Stimulated activated naive CD8-positive, alpha-beta T cell treated with anti-CD3 and anti-CD28 coated beads, Interleukin-15, Interleukin-2, amounts not matched to agents 100 ng/mL and 50 ng/mL, for 24 hours (primary cell): ENCODE data around the gene USP3.

ENCODE experiments used
- H3K27ac Mint-ChIP-seq: one replicate; pipeline ENCODE4 v1.8.0; 2021; ENCODE audit warnings: mild to moderate bottlenecking, mixed read lengths
- H3K27me3 Mint-ChIP-seq: one replicate; pipeline ENCODE4 v1.8.0; 2021; ENCODE audit warnings: mixed read lengths
- H3K36me3 Mint-ChIP-seq: one replicate; pipeline ENCODE4 v1.8.0; 2021; ENCODE audit warnings: low read depth, mixed read lengths
- H3K4me1 Mint-ChIP-seq: one replicate; pipeline ENCODE4 v1.8.0; 2021; ENCODE audit warnings: low read depth, mixed read lengths
- H3K4me3 Mint-ChIP-seq: one replicate; pipeline ENCODE4 v1.8.0; 2021; ENCODE audit warnings: mild to moderate bottlenecking, mixed read lengths
- H3K9me3 Mint-ChIP-seq: one replicate; pipeline ENCODE4 v1.8.0; 2021; ENCODE audit warnings: mixed read lengths

Gene USP3

GRCh38 chr15:63504247-63504978 lies at the start of gene USP3:
Gene USP3, plus strand, starts transcription at chr15:63504593. Its CDS starts 147 bp downstream, at chr15:63504740.
- Mint-ChIP-seq H3K27me3 (no peaks in the 10 kb centered on the region), H3K9me3 (no peaks in the 10 kb centered on the region), H3K4me1 (peaks cover 39% of the 10 kb centered on the region), H3K27ac (peak within 1 kb of the TSS; percentile 98), H3K4me3 (peak within 1 kb of the TSS; percentile 94), H3K36me3 (peaks cover 5% of the 10 kb centered on the region)

GRCh38 chr15:63456258-63456657 lies 48.1 kb upstream of the USP3 start:
- H3K27me3 Mint-ChIP-seq: no peaks in the 10 kb centered on the region
- no peak overlapping the region for H3K4me3 Mint-ChIP-seq
- H3K36me3 Mint-ChIP-seq: no peaks in the 10 kb centered on the region
- H3K27ac Mint-ChIP-seq: no peak overlapping the region
- no peaks in the 10 kb centered on the region for H3K9me3 Mint-ChIP-seq
- H3K4me1 Mint-ChIP-seq: no peaks in the 10 kb centered on the region

GRCh38 chr15:63457379-63457778 lies 47.0 kb upstream of the USP3 start:
- no peak overlapping the region for H3K27ac Mint-ChIP-seq
- no peaks in the 10 kb centered on the region for H3K36me3 Mint-ChIP-seq
- H3K4me1 Mint-ChIP-seq: peaks cover 4% of the 10 kb centered on the region
- H3K9me3 Mint-ChIP-seq: no peaks in the 10 kb centered on the region
- no peak overlapping the region for H3K4me3 Mint-ChIP-seq
- no peaks in the 10 kb centered on the region for H3K27me3 Mint-ChIP-seq

GRCh38 chr15:63458026-63458425 lies 46.4 kb upstream of the USP3 start:
- Mint-ChIP-seq H3K36me3 (no peaks in the 10 kb centered on the region), H3K27ac (peak overlapping the region; percentile 5), H3K4me1 (peaks cover 4% of the 10 kb centered on the region), H3K4me3 (no peak overlapping the region), H3K27me3 (no peaks in the 10 kb centered on the region), H3K9me3 (no peaks in the 10 kb centered on the region)

- Mint-ChIP-seq H3K4me3 (no peak overlapping the region), H3K27ac (no peak overlapping the region), H3K27me3 (no peaks in the 10 kb centered on the region), H3K4me1 (peaks cover 4% of the 10 kb centered on the region), H3K9me3 (no peaks in the 10 kb centered on the region), H3K36me3 (no peaks in the 10 kb centered on the region)
Observed at GRCh38 chr15:63458794-63459395, 45.5 kb upstream of the USP3 start.

- Mint-ChIP-seq H3K4me1 (peaks cover 4% of the 10 kb centered on the region), H3K27me3 (no peaks in the 10 kb centered on the region), H3K9me3 (no peaks in the 10 kb centered on the region), H3K27ac (no peak overlapping the region), H3K36me3 (no peaks in the 10 kb centered on the region), H3K4me3 (no peak overlapping the region)
Observed at GRCh38 chr15:63460210-63461155, 43.9 kb upstream of the USP3 start.

- Mint-ChIP-seq H3K4me1 (peaks cover 5% of the 10 kb centered on the region), H3K9me3 (no peaks in the 10 kb centered on the region), H3K4me3 (no peak overlapping the region), H3K27me3 (no peaks in the 10 kb centered on the region), H3K27ac (no peak overlapping the region), H3K36me3 (no peaks in the 10 kb centered on the region)
Observed at GRCh38 chr15:63461230-63461985, 43.0 kb upstream of the USP3 start.

- Mint-ChIP-seq H3K9me3 (no peaks in the 10 kb centered on the region), H3K4me1 (peaks cover 11% of the 10 kb centered on the region), H3K27me3 (no peaks in the 10 kb centered on the region), H3K4me3 (no peak overlapping the region), H3K36me3 (no peaks in the 10 kb centered on the region), H3K27ac (no peak overlapping the region)
Observed at GRCh38 chr15:63462088-63462487, 42.3 kb upstream of the USP3 start.

- H3K36me3 Mint-ChIP-seq: no peaks in the 10 kb centered on the region
- no peaks in the 10 kb centered on the region for H3K27me3 Mint-ChIP-seq
- no peak overlapping the region for H3K27ac Mint-ChIP-seq
- no peaks in the 10 kb centered on the region for H3K9me3 Mint-ChIP-seq
- no peak overlapping the region for H3K4me3 Mint-ChIP-seq
- H3K4me1 Mint-ChIP-seq: peaks cover 11% of the 10 kb centered on the region
Observed at GRCh38 chr15:63463036-63463435, 41.4 kb upstream of the USP3 start.

GRCh38 chr15:63463793-63464192 lies 40.6 kb upstream of the USP3 start:
- no peaks in the 10 kb centered on the region for H3K27me3 Mint-ChIP-seq
- H3K36me3 Mint-ChIP-seq: no peaks in the 10 kb centered on the region
- H3K27ac Mint-ChIP-seq: no peak overlapping the region
- no peaks in the 10 kb centered on the region for H3K9me3 Mint-ChIP-seq
- H3K4me3 Mint-ChIP-seq: no peak overlapping the region
- peaks cover 17% of the 10 kb centered on the region for H3K4me1 Mint-ChIP-seq

- no peaks in the 10 kb centered on the region for H3K27me3 Mint-ChIP-seq
- H3K27ac Mint-ChIP-seq: no peak overlapping the region
- H3K36me3 Mint-ChIP-seq: no peaks in the 10 kb centered on the region
- H3K4me3 Mint-ChIP-seq: no peak overlapping the region
- no peaks in the 10 kb centered on the region for H3K9me3 Mint-ChIP-seq
- H3K4me1 Mint-ChIP-seq: peaks cover 28% of the 10 kb centered on the region
Observed at GRCh38 chr15:63465104-63465503, 39.3 kb upstream of the USP3 start.

GRCh38 chr15:63466378-63467192 lies 37.8 kb upstream of the USP3 start:
- no peaks in the 10 kb centered on the region for H3K36me3 Mint-ChIP-seq
- no peaks in the 10 kb centered on the region for H3K9me3 Mint-ChIP-seq
- no peaks in the 10 kb centered on the region for H3K27me3 Mint-ChIP-seq
- peak overlapping the region; percentile 54 for H3K27ac Mint-ChIP-seq
- no peak overlapping the region for H3K4me3 Mint-ChIP-seq
- H3K4me1 Mint-ChIP-seq: peaks cover 32% of the 10 kb centered on the region

- Mint-ChIP-seq H3K36me3 (no peaks in the 10 kb centered on the region), H3K27me3 (no peaks in the 10 kb centered on the region), H3K27ac (peak overlapping the region; percentile 69)
Observed at GRCh38 chr15:63469190-63469589, 35.2 kb upstream of the USP3 start.

GRCh38 chr15:63469984-63470383 lies 34.4 kb upstream of the USP3 start:
- H3K36me3 Mint-ChIP-seq: no peaks in the 10 kb centered on the region
- no peaks in the 10 kb centered on the region for H3K9me3 Mint-ChIP-seq
- peaks cover 55% of the 10 kb centered on the region for H3K4me1 Mint-ChIP-seq
- peak overlapping the region; percentile 45 for H3K27ac Mint-ChIP-seq
- H3K4me3 Mint-ChIP-seq: no peak overlapping the region
- no peaks in the 10 kb centered on the region for H3K27me3 Mint-ChIP-seq

More at GRCh38 chr15:63469190-63469589, 35.2 kb upstream of the USP3 start:
- H3K4me1 Mint-ChIP-seq: peaks cover 47% of the 10 kb centered on the region
- H3K9me3 Mint-ChIP-seq: no peaks in the 10 kb centered on the region
- H3K4me3 Mint-ChIP-seq: no peak overlapping the region
